ENCODE data around the gene BAZ1A. TPM values are rescaled to one million over a fixed set of nuclear protein-coding genes. Genes with fewer than 3 reads are reported as not detected.

Gene BAZ1A
- total RNA-seq, 1 experiment from 2014 or later = 28.2 TPM

DNA sequence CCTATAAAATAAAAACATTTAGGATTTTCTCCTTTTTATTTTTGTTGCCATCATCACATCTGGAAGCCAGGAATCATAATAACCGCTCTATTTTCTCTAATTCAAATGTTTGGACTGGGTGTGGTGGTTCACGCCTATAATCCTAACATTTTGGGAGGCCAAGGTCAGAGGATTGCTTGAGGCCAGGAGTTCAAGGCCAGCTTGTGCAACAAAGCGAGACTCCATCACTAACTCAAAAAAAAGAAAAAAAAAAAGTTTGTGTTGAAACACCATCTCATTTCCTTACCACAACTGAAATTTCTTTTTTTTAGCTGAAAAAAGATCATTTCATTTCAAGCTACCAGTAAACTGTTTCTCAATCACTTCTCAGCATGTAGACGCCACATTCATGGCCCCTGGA is 8.8 kb upstream of the BAZ1A start (continued):
- TF ChIP-seq, protein P1, sequence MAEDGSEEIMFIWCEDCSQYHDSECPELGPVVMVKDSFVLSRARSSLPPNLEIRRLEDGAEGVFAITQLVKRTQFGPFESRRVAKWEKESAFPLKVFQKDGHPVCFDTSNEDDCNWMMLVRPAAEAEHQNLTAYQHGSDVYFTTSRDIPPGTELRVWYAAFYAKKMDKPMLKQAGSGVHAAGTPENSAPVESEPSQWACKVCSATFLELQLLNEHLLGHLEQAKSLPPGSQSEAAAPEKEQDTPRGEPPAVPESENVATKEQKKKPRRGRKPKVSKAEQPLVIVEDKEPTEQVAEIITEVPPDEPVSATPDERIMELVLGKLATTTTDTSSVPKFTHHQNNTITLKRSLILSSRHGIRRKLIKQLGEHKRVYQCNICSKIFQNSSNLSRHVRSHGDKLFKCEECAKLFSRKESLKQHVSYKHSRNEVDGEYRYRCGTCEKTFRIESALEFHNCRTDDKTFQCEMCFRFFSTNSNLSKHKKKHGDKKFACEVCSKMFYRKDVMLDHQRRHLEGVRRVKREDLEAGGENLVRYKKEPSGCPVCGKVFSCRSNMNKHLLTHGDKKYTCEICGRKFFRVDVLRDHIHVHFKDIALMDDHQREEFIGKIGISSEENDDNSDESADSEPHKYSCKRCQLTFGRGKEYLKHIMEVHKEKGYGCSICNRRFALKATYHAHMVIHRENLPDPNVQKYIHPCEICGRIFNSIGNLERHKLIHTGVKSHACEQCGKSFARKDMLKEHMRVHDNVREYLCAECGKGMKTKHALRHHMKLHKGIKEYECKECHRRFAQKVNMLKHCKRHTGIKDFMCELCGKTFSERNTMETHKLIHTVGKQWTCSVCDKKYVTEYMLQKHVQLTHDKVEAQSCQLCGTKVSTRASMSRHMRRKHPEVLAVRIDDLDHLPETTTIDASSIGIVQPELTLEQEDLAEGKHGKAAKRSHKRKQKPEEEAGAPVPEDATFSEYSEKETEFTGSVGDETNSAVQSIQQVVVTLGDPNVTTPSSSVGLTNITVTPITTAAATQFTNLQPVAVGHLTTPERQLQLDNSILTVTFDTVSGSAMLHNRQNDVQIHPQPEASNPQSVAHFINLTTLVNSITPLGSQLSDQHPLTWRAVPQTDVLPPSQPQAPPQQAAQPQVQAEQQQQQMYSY (CRISPR knock-in tag; IDR thresholded peaks at IDR 0.05) = no peak
- TF ChIP-seq MYBL2 (CRISPR knock-in tag; IDR thresholded peaks at IDR 0.05) (no peak), TEAD1 (CRISPR knock-in tag; IDR thresholded peaks at IDR 0.05) (no peak)

GRCh38 chr14:34874386-34875030 is 652 bp downstream of the BAZ1A start:
- ATAC-seq = peak; percentile 5
- Mint-ChIP-seq H3K36me3 (no peaks in the 10 kb centered on the region), H3K27me3 (ENCODE audit: low read depth) (0 out of 2 replicates have a peak, but pooled peaks cover 3% of the 10 kb centered on the region), H3K9me3 (no peaks in the 10 kb centered on the region), H3K4me3 (peak overlapping the region; percentile 86), H3K27ac (no peak overlapping the region), H3K4me1 (peaks cover 30% of the 10 kb centered on the region)
- peak; percentile 63 for DNase-seq (ENCODE audit: low spot score)
- ChIA-PET CTCF (interaction anchor here (0.6 to 1.3 kb wide), 5 partner anchors 8 to 202 kb away, joined by 3 to 4 read pairs (median 3); partner anchors contain the start of gene SRP54), POLR2A (interaction anchor here (0.9 to 1.6 kb wide), 5 partner anchors 8 to 172 kb away, joined by 3 to 14 read pairs (median 3); partner anchors contain the start of genes CFL2 and SRP54)
- TF ChIP-seq, protein P1 (CRISPR knock-in tag; IDR thresholded peaks at IDR 0.05) = no peak
- no peak for TF ChIP-seq CTCF (IDR thresholded peaks at IDR 0.05)
- 0 out of 2 replicates have a peak, but pooled peaks have one; percentile 2 for TF ChIP-seq ATF1 (CRISPR knock-in tag; IDR thresholded peaks at IDR 0.05)
- TF ChIP-seq JAZF1 (CRISPR knock-in tag; IDR thresholded peaks at IDR 0.05) = no peak
- no peak for TF ChIP-seq MXD4 (CRISPR knock-in tag; IDR thresholded peaks at IDR 0.05; ENCODE audit: borderline replicate concordance)
- TF ChIP-seq USF2 (CRISPR knock-in tag; IDR thresholded peaks at IDR 0.05) = 0 out of 2 replicates have a peak, but pooled peaks have one; percentile 23
- TF ChIP-seq, protein P2, sequence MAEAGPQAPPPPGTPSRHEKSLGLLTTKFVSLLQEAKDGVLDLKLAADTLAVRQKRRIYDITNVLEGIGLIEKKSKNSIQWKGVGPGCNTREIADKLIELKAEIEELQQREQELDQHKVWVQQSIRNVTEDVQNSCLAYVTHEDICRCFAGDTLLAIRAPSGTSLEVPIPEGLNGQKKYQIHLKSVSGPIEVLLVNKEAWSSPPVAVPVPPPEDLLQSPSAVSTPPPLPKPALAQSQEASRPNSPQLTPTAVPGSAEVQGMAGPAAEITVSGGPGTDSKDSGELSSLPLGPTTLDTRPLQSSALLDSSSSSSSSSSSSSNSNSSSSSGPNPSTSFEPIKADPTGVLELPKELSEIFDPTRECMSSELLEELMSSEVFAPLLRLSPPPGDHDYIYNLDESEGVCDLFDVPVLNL (CRISPR knock-in tag; IDR thresholded peaks at IDR 0.05; ENCODE audit: borderline replicate concordance, low read depth) = no peak
- TF ChIP-seq, protein P3, sequence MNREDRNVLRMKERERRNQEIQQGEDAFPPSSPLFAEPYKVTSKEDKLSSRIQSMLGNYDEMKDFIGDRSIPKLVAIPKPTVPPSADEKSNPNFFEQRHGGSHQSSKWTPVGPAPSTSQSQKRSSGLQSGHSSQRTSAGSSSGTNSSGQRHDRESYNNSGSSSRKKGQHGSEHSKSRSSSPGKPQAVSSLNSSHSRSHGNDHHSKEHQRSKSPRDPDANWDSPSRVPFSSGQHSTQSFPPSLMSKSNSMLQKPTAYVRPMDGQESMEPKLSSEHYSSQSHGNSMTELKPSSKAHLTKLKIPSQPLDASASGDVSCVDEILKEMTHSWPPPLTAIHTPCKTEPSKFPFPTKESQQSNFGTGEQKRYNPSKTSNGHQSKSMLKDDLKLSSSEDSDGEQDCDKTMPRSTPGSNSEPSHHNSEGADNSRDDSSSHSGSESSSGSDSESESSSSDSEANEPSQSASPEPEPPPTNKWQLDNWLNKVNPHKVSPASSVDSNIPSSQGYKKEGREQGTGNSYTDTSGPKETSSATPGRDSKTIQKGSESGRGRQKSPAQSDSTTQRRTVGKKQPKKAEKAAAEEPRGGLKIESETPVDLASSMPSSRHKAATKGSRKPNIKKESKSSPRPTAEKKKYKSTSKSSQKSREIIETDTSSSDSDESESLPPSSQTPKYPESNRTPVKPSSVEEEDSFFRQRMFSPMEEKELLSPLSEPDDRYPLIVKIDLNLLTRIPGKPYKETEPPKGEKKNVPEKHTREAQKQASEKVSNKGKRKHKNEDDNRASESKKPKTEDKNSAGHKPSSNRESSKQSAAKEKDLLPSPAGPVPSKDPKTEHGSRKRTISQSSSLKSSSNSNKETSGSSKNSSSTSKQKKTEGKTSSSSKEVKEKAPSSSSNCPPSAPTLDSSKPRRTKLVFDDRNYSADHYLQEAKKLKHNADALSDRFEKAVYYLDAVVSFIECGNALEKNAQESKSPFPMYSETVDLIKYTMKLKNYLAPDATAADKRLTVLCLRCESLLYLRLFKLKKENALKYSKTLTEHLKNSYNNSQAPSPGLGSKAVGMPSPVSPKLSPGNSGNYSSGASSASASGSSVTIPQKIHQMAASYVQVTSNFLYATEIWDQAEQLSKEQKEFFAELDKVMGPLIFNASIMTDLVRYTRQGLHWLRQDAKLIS (CRISPR knock-in tag; IDR thresholded peaks at IDR 0.05; ENCODE audit: borderline replicate concordance) = no peak
- TF ChIP-seq, protein P4, sequence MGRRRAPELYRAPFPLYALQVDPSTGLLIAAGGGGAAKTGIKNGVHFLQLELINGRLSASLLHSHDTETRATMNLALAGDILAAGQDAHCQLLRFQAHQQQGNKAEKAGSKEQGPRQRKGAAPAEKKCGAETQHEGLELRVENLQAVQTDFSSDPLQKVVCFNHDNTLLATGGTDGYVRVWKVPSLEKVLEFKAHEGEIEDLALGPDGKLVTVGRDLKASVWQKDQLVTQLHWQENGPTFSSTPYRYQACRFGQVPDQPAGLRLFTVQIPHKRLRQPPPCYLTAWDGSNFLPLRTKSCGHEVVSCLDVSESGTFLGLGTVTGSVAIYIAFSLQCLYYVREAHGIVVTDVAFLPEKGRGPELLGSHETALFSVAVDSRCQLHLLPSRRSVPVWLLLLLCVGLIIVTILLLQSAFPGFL (CRISPR knock-in tag; IDR thresholded peaks at IDR 0.05; ENCODE audit: borderline replicate concordance) = no peak
- no peak for TF ChIP-seq MLX (CRISPR knock-in tag; IDR thresholded peaks at IDR 0.05)
- no peak for TF ChIP-seq ELF4 (CRISPR knock-in tag; IDR thresholded peaks at IDR 0.05; ENCODE audit: low read depth)
- TF ChIP-seq RELA (CRISPR knock-in tag; IDR thresholded peaks at IDR 0.05; ENCODE audit: borderline replicate concordance) = no peak
- TF ChIP-seq MYBL2 (CRISPR knock-in tag; IDR thresholded peaks at IDR 0.05) = no peak
- TF ChIP-seq ZNF416 (CRISPR knock-in tag; IDR thresholded peaks at IDR 0.05) = 0 out of 2 replicates have a peak, but pooled peaks have one; percentile 6

Measured in WTC11 (cell line).